PC-9 (cell line): Measurements from ENCODE around the gene STARD10.

ENCODE experiments used
- EZH2 ChIP-seq: fragments of 200-600 bp; sonication (generic); IDR thresholded peaks from 2 replicates; pipeline ENCODE4 v1.8.0; 2017; ENCODE audit warnings: antibody characterized with exemption, low read depth
- TF ChIP-seq, protein P1 (sequence below): fragments of 200-600 bp; sonication (generic); conservative IDR thresholded peaks from 2 replicates; pipeline ENCODE4 v1.6.1; 2017; ENCODE audit warnings: mixed run types, antibody characterized with exemption, mild to moderate bottlenecking, moderate library complexity

DNA sequence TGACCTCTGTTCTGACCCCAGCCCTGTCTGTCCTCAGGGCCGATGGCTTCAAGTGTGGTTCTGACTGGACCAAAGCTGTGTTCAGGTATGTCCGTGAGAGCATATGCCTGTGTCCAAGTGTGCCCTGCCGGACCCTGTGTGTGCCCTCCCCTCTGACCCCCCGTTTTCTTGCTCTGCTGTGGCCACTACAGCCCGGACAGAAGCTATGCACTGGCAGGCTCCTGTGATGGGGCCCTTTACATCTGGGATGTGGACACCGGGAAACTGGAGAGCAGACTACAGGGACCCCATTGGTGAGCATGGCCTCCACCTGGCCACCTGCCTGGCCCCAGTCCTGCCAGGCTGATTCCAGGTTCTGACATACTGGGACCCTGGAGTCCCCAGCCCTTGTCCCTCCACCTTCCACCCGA is 34.9 kb upstream of the STARD10 start:
- TF ChIP-seq, protein P1, sequence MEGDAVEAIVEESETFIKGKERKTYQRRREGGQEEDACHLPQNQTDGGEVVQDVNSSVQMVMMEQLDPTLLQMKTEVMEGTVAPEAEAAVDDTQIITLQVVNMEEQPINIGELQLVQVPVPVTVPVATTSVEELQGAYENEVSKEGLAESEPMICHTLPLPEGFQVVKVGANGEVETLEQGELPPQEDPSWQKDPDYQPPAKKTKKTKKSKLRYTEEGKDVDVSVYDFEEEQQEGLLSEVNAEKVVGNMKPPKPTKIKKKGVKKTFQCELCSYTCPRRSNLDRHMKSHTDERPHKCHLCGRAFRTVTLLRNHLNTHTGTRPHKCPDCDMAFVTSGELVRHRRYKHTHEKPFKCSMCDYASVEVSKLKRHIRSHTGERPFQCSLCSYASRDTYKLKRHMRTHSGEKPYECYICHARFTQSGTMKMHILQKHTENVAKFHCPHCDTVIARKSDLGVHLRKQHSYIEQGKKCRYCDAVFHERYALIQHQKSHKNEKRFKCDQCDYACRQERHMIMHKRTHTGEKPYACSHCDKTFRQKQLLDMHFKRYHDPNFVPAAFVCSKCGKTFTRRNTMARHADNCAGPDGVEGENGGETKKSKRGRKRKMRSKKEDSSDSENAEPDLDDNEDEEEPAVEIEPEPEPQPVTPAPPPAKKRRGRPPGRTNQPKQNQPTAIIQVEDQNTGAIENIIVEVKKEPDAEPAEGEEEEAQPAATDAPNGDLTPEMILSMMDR, result no peak
- TF ChIP-seq EZH2, result no peak
